Activated CD8-positive, alpha-beta memory T cell treated with anti-CD3 and anti-CD28 coated beads, Interleukin-2, amount 50 U/mL, for 48 hours (primary cell): Measurements from ENCODE around the gene TMIGD1.

Experiments
- DNase-seq: peaks from one replicate; pipeline ENCODE4 v3.0.0-alpha.2; 2020

Gene TMIGD1

GRCh38 chr17:30333503-30334360, at the start of gene TMIGD1:
Gene TMIGD1, minus strand, starts transcription at chr17:30334057. Its CDS starts 1,924 bp downstream, at chr17:30332133.
- DNase-seq = no peak

- no peak for DNase-seq
These were observed 48.5 kb upstream of the TMIGD1 start for GRCh38 chr17:30382345-30382744.

- DNase-seq = no peak
These were observed 47.4 kb upstream of the TMIGD1 start for GRCh38 chr17:30381340-30381659.

GRCh38 chr17:30380643-30381339, 46.9 kb upstream of the TMIGD1 start:
- DNase-seq = no peak

- DNase-seq = no peak
These were observed 46.1 kb upstream of the TMIGD1 start for GRCh38 chr17:30379903-30380381.

GRCh38 chr17:30379303-30379902, 45.5 kb upstream of the TMIGD1 start:
- peak; percentile 69 for DNase-seq

- DNase-seq = peak; percentile 99
These were observed 45.0 kb upstream of the TMIGD1 start, which contains the start of gene CPD for GRCh38 chr17:30378825-30379302. Gene CPD, plus strand, starts transcription at chr17:30378927. Its CDS starts 54 bp downstream, at chr17:30378981.

- peak; percentile 82 for DNase-seq
These were observed 44.5 kb upstream of the TMIGD1 start for GRCh38 chr17:30378241-30378824.

GRCh38 chr17:30377574-30378240, 43.9 kb upstream of the TMIGD1 start:
- no peak for DNase-seq

- DNase-seq = no peak
These were observed 43.0 kb upstream of the TMIGD1 start for GRCh38 chr17:30376621-30377452.

GRCh38 chr17:30375661-30376060, 41.8 kb upstream of the TMIGD1 start:
- DNase-seq = no peak

GRCh38 chr17:30372755-30373154, 38.9 kb upstream of the TMIGD1 start:
- no peak for DNase-seq

GRCh38 chr17:30369995-30370394, 36.1 kb upstream of the TMIGD1 start:
- no peak for DNase-seq

GRCh38 chr17:30368912-30369720, 35.3 kb upstream of the TMIGD1 start:
- DNase-seq = no peak

- no peak for DNase-seq
These were observed 32.7 kb upstream of the TMIGD1 start for GRCh38 chr17:30366536-30366935.

GRCh38 chr17:30363715-30364202, 29.9 kb upstream of the TMIGD1 start:
- DNase-seq = peak; percentile 82

- DNase-seq = no peak
These were observed 28.0 kb upstream of the TMIGD1 start for GRCh38 chr17:30361766-30362279.

GRCh38 chr17:30360086-30360808, 26.4 kb upstream of the TMIGD1 start:
- DNase-seq = no peak

GRCh38 chr17:30358055-30358760, 24.4 kb upstream of the TMIGD1 start:
- DNase-seq = no peak
